Memory B cell (primary cell): Measurements from ENCODE around the gene GMCL1.

ENCODE experiments used
- ATAC-seq: fragments of 150-1000 bp; cut with Tn5 transposase; 2 replicates; pipeline ENCODE4 v1.10.0; 2021; ENCODE audit warnings: low read depth, mild to moderate bottlenecking, moderate library complexity
- DNase-seq, 2 donors: peaks; one replicate each; pipeline ENCODE4 v3.0.0; 2022; ENCODE audit warnings: low spot score in 2 of 2
- H3K27ac Mint-ChIP-seq: one replicate; pipeline ENCODE4 v1.8.0; 2022; ENCODE audit warnings: mild to moderate bottlenecking, moderate library complexity, mixed read lengths
- H3K27me3 Mint-ChIP-seq: one replicate; pipeline ENCODE4 v1.8.0; 2022; ENCODE audit warnings: mixed read lengths
- H3K36me3 Mint-ChIP-seq: one replicate; pipeline ENCODE4 v1.8.0; 2022; ENCODE audit warnings: mild to moderate bottlenecking, mixed read lengths
- H3K4me1 Mint-ChIP-seq: one replicate; pipeline ENCODE4 v1.8.0; 2022; ENCODE audit warnings: mixed read lengths
- H3K4me3 Mint-ChIP-seq: one replicate; pipeline ENCODE4 v1.8.0; 2022; ENCODE audit warnings: mild to moderate bottlenecking, moderate library complexity, mixed read lengths
- H3K9me3 Mint-ChIP-seq: one replicate; pipeline ENCODE4 v1.8.0; 2022; ENCODE audit warnings: mixed read lengths

The GMCL1 gene

DNA sequence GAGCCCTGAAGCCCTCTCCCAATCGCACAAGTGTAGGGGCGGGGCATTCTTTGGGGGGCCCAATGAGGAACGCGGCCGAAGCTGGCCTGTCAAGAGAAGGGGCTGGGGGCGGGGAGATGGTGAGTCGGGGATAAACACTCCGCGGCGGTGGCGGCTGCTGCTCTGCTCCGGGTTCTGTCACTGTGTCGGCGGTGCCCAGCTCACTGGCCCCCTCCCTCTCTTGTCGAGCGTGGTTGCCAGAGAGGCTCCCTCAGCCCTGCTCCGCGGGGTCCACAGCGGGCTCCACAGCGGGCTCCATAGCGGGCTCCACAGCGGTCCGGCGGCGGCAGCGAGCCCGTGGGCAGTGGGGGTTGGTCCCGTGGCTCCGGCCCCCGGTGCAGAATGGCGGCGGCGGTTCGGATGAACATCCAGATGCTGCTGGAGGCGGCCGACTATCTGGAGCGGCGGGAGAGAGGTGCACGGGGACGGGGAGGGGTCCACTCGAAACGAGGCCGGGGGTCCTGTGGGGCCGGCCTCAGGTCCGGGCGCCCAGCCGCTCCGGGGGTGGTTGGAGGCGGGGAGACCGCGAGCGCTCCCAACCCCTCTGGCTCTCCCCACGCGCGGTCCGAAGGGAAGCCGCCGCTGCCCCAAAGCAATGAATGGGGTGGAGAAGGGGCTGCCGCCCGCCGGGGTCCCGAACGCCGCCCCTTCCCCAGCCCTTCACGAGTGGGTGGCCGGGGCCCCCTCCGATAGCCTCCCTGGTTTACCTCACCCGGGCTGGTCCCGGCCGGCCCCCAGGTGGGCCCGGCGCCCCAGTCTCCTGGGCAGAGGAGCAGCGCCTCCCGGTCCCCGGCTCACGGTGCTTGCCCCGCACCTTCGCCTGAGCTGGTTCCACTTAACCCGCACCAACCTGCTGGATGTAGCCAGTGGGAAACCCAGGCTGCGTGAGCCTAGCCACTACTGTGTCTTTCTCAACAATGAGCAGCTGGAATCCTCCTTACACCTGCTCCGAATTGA, 85.8 kb downstream of the GMCL1 start, which contains the start of gene MXD1:
TSS of gene MXD1 (plus strand) at position 160 of the 996 bp plus-strand sequence. CDS start at position 382, 222 bp downstream.
- ATAC-seq (no peak), DNase-seq (peak in 1 of 2 donors; percentile 11)
- Mint-ChIP-seq H3K9me3 (no peaks in the 10 kb centered on the region), H3K36me3 (peaks cover 6% of the 10 kb centered on the region), H3K27ac (peak within 1 kb of the TSS; percentile 65), H3K4me3 (peak within 1 kb of the TSS; percentile 82), H3K4me1 (peaks cover 16% of the 10 kb centered on the region), H3K27me3 (no peaks in the 10 kb centered on the region)

DNA sequence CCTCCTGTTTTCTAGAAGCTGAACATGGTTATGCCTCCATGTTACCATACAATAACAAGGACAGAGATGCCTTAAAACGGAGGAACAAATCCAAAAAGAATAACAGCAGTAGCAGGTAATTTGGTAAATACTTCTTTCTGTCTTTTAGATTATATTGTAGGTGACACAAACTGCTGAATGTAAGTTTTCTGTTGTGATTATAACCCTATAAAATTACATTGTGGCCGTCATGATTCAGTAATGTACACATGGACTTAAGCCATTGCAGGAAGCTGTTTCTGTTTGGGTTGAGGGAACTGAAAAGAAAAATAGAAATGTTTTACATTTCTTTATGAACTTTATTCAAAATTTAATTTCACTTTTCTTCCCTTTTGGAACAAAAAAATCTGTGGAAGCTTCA, 86.6 kb downstream of the GMCL1 start:
- DNase-seq (no peak), ATAC-seq (no peak)
- no peaks in the 10 kb centered on the region for H3K9me3 Mint-ChIP-seq
- peaks cover 16% of the 10 kb centered on the region for H3K4me1 Mint-ChIP-seq
- no peaks in the 10 kb centered on the region for H3K27me3 Mint-ChIP-seq
- peak overlapping the region; percentile 45 for H3K27ac Mint-ChIP-seq
- H3K4me3 Mint-ChIP-seq, result peak overlapping the region; percentile 61
- H3K36me3 Mint-ChIP-seq, result peaks cover 10% of the 10 kb centered on the region

DNA sequence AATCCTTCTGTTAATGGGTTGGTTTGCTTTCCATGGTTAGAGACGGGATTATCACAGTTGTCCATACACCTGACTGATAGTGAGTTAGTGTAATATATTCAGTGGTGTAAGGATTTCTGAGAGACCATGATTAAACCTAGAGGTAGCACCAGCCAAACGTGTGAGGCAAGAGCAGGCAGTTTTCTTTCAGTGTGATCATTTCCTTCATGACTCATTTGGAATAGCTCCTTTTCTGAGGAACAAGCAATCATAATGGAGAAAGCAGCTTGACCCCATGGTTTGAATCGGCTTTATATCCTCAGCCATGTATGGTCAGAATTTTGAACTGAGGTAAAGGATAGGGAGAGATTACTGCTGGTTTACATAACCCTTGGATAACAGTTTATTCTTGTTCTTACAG, 88.4 kb downstream of the GMCL1 start:
- no peak for DNase-seq
- no peaks in the 10 kb centered on the region for H3K9me3 Mint-ChIP-seq

DNA sequence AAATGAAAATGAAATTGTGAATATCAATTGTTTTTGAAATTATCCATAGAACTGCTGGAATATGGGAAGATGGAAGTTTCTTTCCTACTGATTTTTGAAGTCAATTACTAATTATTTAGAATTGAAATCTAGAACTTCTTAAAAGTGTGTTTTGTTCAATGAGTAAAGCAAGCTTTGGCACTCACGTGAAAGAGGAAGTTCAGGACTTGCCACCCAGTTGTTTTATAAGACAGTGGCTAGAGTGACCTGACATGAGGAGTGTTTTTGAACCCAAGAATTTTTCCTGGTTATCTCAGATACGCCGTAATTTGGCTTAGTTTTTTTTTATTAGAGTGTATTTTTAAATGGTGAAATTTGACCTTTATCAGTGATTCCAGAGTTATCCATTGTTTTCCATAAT, 88.9 kb downstream of the GMCL1 start:
- DNase-seq (no peak), ATAC-seq (no peak)
- peaks cover 17% of the 10 kb centered on the region for H3K36me3 Mint-ChIP-seq
- no peaks in the 10 kb centered on the region for H3K27me3 Mint-ChIP-seq
- no peaks in the 10 kb centered on the region for H3K9me3 Mint-ChIP-seq
- peak overlapping the region; percentile 68 for H3K27ac Mint-ChIP-seq
- no peak overlapping the region for H3K4me3 Mint-ChIP-seq
- peaks cover 16% of the 10 kb centered on the region for H3K4me1 Mint-ChIP-seq

More for the DNA sequence above, 88.4 kb downstream of the GMCL1 start:
- ATAC-seq, result no peak
- no peak overlapping the region for H3K4me3 Mint-ChIP-seq
- peaks cover 16% of the 10 kb centered on the region for H3K4me1 Mint-ChIP-seq
- H3K36me3 Mint-ChIP-seq, result peaks cover 14% of the 10 kb centered on the region
- peak overlapping the region; percentile 68 for H3K27ac Mint-ChIP-seq
- H3K27me3 Mint-ChIP-seq, result no peaks in the 10 kb centered on the region

DNA sequence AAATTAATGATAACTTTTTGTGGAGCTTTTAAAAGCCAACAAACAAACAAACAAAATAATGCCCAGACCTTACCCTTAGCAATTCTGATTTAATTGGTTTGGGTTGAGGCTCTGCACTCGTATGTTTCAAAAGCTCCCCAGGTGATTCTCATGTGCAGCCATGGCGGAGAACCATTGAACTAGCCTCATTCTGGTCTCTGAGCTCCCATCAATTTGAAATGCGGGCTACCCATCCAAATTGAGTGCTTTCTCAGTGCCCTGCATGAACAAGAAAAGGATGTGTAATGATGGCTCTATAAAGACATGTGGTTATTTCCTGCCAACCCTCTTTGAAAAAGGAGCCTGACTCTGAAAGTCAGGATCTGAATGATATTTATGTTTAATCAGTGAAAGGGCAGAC, 93.7 kb downstream of the GMCL1 start:
- Mint-ChIP-seq H3K4me1 (peaks cover 2% of the 10 kb centered on the region), H3K27ac (no peak overlapping the region), H3K27me3 (no peaks in the 10 kb centered on the region), H3K9me3 (no peaks in the 10 kb centered on the region), H3K36me3 (peaks cover 25% of the 10 kb centered on the region), H3K4me3 (no peak overlapping the region)
- no peak for ATAC-seq
- no peak for DNase-seq

DNA sequence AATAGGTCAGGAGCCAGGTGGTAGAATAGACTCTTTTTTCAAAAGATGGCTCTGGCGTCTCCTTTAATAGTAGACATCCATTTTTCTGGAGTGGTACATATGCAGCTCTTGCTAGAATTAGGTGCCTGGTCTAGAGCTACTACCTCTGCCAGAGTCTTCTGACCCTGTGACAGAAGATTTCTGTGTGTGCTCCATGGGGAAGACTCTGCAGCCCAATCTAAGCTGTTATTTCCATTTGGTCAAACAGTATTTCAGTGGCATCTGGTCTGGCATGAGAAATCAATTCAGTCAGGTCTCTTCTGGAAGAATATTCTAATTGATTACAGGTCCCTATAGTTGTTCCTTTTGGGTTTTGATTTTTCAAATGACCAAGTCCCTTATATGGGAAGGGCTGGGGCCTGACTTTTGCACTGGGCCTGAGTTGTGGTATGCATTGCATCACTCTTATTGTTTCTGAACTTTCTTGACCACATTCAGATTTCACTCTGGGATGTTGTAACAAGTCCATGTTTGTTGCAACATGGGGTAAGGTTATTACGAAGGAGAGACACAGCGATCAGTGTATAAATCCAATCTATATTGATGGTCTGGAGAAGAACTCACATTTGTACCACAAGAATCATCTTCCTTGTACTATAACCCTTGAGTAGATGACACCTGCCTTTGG, 97.5 kb downstream of the GMCL1 start:
- no peak for DNase-seq
- Mint-ChIP-seq H3K4me3 (no peak overlapping the region), H3K27me3 (no peaks in the 10 kb centered on the region)

More for the DNA sequence above, 97.5 kb downstream of the GMCL1 start:
- peaks cover 3% of the 10 kb centered on the region for H3K4me1 Mint-ChIP-seq
- H3K36me3 Mint-ChIP-seq, result peaks cover 18% of the 10 kb centered on the region
- no peak for ATAC-seq
- H3K27ac Mint-ChIP-seq, result no peak overlapping the region
- no peaks in the 10 kb centered on the region for H3K9me3 Mint-ChIP-seq
